Measurements from ENCODE around the gene ANKRD6.

ANKRD6 gene

DNA sequence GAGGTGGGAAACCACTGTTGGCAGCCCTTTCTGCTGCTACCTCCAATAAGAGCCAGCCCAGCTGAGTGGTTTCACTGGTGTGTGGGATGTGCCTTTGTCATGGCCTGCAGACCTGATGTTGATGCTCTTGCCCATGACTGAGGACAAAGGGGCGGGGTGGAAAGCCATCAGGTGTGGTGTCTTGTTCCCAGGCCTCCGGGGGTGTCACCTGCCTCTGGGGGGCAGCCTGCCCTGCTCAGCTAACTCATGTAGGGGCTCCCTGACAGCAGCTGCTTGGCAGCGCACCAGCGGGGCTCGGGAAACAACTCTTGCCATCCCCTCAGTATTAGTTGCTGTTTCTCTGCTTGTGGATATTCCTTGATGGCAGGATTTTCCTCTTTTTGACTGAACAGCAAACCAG lies 114.3 kb downstream of the ANKRD6 start:
- no peak overlapping the region for H3K4me3 ChIP-seq (ENCODE audit: low read depth, low read length)
- no peak for TF ChIP-seq CTCF (IDR thresholded peaks at IDR 0.05; ENCODE audit: low read depth, low read length, missing control alignments)
- no peak for DNase-seq (ENCODE audit: low read depth)

- TF ChIP-seq CTCF (IDR thresholded peaks at IDR 0.05; ENCODE audit: low read depth, low read length, missing control alignments): no peak
- DNase-seq (ENCODE audit: low read depth): no peak
- no peak overlapping the region for H3K4me3 ChIP-seq (ENCODE audit: low read depth, low read length)
Observed at GRCh38 chr6:89553431-89553830, 120.5 kb downstream of the ANKRD6 start.

- TF ChIP-seq CTCF (IDR thresholded peaks at IDR 0.05; ENCODE audit: low read depth, low read length, missing control alignments): no peak
- H3K4me3 ChIP-seq (ENCODE audit: low read depth, low read length): no peak overlapping the region
- no peak for DNase-seq (ENCODE audit: low read depth)
Observed at GRCh38 chr6:89554106-89554505, 121.2 kb downstream of the ANKRD6 start.

- H3K4me3 ChIP-seq (ENCODE audit: low read depth, low read length): no peak overlapping the region
- no peak for TF ChIP-seq CTCF (IDR thresholded peaks at IDR 0.05; ENCODE audit: low read depth, low read length, missing control alignments)
- DNase-seq (ENCODE audit: low read depth): no peak
Observed at GRCh38 chr6:89555031-89555430, 122.1 kb downstream of the ANKRD6 start.

DNA sequence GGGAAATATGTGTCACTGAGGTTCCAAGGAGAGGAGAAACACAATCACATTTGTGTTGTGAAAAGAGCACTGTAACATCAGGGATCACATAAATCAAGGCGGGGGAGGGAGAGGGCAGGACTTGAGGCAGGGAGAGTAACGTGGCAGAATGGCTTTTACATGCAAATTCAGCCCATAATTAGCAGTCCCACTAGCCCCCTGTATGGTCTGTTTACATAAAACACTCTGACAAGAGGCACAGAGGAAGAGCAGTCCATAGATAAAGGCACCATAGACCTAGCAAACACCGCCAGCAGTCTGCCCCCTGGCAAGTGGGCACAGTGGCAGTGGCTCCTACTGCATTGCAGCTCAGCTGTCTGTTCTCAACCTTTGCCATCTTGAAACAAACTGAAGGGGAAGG lies 122.9 kb downstream of the ANKRD6 start:
- DNase-seq (ENCODE audit: low read depth): no peak
- TF ChIP-seq CTCF (IDR thresholded peaks at IDR 0.05; ENCODE audit: low read depth, low read length, missing control alignments): no peak
- H3K4me3 ChIP-seq (ENCODE audit: low read depth, low read length): no peak overlapping the region

DNA sequence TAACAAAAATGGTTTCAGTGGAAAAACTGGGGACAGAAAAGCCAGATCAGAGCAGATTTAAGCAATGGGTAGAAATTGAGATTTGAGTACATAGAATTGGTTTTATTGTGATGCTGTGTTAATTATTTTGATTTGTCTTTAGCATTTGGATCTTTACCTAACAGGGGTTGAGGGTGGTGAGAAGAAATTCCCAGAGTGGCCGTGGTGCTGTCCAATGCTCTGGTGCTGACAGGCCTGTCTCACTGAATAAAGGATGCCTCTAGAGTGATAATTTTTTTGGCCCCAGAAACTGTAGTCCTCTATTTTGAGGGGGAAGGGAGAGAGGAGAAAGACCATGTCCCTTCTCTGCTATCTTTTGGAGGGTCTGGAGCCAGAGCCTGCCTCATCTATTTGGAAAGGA lies 126.5 kb downstream of the ANKRD6 start:
- no peak overlapping the region for H3K4me3 ChIP-seq (ENCODE audit: low read depth, low read length)
- DNase-seq (ENCODE audit: low read depth): no peak
- no peak for TF ChIP-seq CTCF (IDR thresholded peaks at IDR 0.05; ENCODE audit: low read depth, low read length, missing control alignments)

- TF ChIP-seq CTCF (IDR thresholded peaks at IDR 0.05; ENCODE audit: low read depth, low read length, missing control alignments): no peak
- no peak overlapping the region for H3K4me3 ChIP-seq (ENCODE audit: low read depth, low read length)
- no peak for DNase-seq (ENCODE audit: low read depth)
Observed at GRCh38 chr6:89562093-89562973, 129.4 kb downstream of the ANKRD6 start.
